ENCODE results near the gene GTF3C4. TPM values are rescaled to one million over a fixed set of nuclear protein-coding genes. Genes with fewer than 3 reads are reported as not detected.

The GTF3C4 gene
- total and polyA plus RNA-seq, 2 experiments from 2014 or later: 6.1 to 19.2 TPM

GRCh38 chr9:132637801-132638200, 32.5 kb upstream of the GTF3C4 start:
- Histone ChIP-seq H3K4me2 (no peak overlapping the region), H3K36me3 (replicated peaks; ENCODE audit: insufficient read depth, low read depth) (no peaks in the 10 kb centered on the region), H3K9me2 (replicated peaks; ENCODE audit: insufficient read depth) (no peaks in the 10 kb centered on the region), H4K20me1 (ENCODE audit: insufficient read depth, poor library complexity, severe bottlenecking) (no peaks in the 10 kb centered on the region), H3K27me3 (no peaks in the 10 kb centered on the region), H3K27ac (no peak overlapping the region), H3K4me1 (ENCODE audit: insufficient read depth) (no peaks in the 10 kb centered on the region), H3K9me3 (ENCODE audit: low read depth) (no peaks in the 10 kb centered on the region), H3K79me2 (no peaks in the 10 kb centered on the region), H2AFZ (no peak overlapping the region), H3K4me3 (no peak overlapping the region)
- 95% methylated on average over 12 of the region's 12 CpGs for WGBS (ENCODE audit: low lambda C conversion rate, missing lambda C conversion rate)
- no peak for DNase-seq (ENCODE audit: low spot score)
- TF ChIP-seq, protein P1, sequence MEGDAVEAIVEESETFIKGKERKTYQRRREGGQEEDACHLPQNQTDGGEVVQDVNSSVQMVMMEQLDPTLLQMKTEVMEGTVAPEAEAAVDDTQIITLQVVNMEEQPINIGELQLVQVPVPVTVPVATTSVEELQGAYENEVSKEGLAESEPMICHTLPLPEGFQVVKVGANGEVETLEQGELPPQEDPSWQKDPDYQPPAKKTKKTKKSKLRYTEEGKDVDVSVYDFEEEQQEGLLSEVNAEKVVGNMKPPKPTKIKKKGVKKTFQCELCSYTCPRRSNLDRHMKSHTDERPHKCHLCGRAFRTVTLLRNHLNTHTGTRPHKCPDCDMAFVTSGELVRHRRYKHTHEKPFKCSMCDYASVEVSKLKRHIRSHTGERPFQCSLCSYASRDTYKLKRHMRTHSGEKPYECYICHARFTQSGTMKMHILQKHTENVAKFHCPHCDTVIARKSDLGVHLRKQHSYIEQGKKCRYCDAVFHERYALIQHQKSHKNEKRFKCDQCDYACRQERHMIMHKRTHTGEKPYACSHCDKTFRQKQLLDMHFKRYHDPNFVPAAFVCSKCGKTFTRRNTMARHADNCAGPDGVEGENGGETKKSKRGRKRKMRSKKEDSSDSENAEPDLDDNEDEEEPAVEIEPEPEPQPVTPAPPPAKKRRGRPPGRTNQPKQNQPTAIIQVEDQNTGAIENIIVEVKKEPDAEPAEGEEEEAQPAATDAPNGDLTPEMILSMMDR (IDR thresholded peaks at IDR 0.05; ENCODE audit: poor library complexity): no peak
- TF ChIP-seq EZH2 (IDR thresholded peaks at IDR 0.05; ENCODE audit: borderline replicate concordance): no peak

DNA sequence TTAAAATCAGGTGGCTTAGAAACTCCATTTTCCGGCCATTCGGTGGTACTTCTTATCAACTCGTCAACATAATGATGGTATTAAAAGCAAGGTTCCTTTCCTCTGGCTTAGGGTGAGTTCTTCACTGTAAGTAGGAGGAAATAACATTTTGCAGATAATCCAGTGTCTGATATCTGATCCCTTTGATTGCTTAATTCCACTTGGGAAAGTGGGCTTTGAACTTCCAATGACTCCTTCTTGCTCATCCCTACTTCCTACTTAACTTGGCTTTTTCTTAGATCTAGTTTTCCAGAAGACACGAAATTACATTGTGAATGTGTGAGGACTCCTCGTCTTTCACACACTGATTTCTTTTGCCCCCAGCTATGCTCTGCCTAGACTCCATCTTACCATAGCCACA, 32.0 kb upstream of the GTF3C4 start:
- Histone ChIP-seq H3K27me3 (no peaks in the 10 kb centered on the region), H3K79me2 (no peaks in the 10 kb centered on the region), H3K4me3 (no peak overlapping the region), H3K4me2 (no peak overlapping the region), H2AFZ (no peak overlapping the region), H3K4me1 (ENCODE audit: insufficient read depth) (no peaks in the 10 kb centered on the region), H3K9me3 (ENCODE audit: low read depth) (no peaks in the 10 kb centered on the region), H4K20me1 (ENCODE audit: insufficient read depth, poor library complexity, severe bottlenecking) (no peaks in the 10 kb centered on the region), H3K27ac (no peak overlapping the region), H3K36me3 (replicated peaks; ENCODE audit: insufficient read depth, low read depth) (no peaks in the 10 kb centered on the region), H3K9me2 (replicated peaks; ENCODE audit: insufficient read depth) (no peaks in the 10 kb centered on the region)
- WGBS (ENCODE audit: low lambda C conversion rate, missing lambda C conversion rate): 63% methylated on average over 5 of the region's 5 CpGs
- TF ChIP-seq EZH2 (IDR thresholded peaks at IDR 0.05; ENCODE audit: borderline replicate concordance) (no peak), EZH2phosphoT487 (IDR thresholded peaks at IDR 0.05; ENCODE audit: low read depth, severe bottlenecking, unreplicated experiment) (no peak)
- TF ChIP-seq, protein P1 (IDR thresholded peaks at IDR 0.05; ENCODE audit: poor library complexity): no peak
- no peak for DNase-seq (ENCODE audit: low spot score)

DNA sequence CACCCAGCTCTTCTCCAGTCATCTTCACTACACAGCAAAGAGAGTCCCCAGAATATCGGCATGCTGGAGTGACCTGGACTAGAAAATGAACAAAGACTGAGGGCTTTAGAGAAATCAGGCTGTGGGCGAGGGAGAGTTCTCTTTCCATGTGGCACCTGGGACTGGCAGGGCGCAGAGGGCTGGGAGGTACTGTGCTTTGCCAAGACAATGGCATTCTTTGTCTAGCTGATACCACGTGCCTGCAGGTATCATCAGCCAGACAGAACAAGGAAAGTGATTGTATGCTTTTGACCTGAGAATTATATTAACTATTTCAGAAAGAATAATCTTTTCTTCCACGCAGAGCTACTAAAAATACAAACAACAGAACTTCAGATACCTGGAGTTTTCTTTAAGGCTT, 30.9 kb upstream of the GTF3C4 start:
- Histone ChIP-seq H2AFZ (no peak overlapping the region), H3K4me2 (no peak overlapping the region), H3K27me3 (no peaks in the 10 kb centered on the region), H3K9me2 (replicated peaks; ENCODE audit: insufficient read depth) (no peaks in the 10 kb centered on the region), H3K4me3 (no peak overlapping the region), H3K79me2 (no peaks in the 10 kb centered on the region), H3K9me3 (ENCODE audit: low read depth) (no peaks in the 10 kb centered on the region), H3K4me1 (ENCODE audit: insufficient read depth) (no peaks in the 10 kb centered on the region), H3K27ac (no peak overlapping the region), H4K20me1 (ENCODE audit: insufficient read depth, poor library complexity, severe bottlenecking) (no peaks in the 10 kb centered on the region), H3K36me3 (replicated peaks; ENCODE audit: insufficient read depth, low read depth) (no peaks in the 10 kb centered on the region)
- TF ChIP-seq EZH2 (IDR thresholded peaks at IDR 0.05; ENCODE audit: borderline replicate concordance) (no peak), EZH2phosphoT487 (IDR thresholded peaks at IDR 0.05; ENCODE audit: low read depth, severe bottlenecking, unreplicated experiment) (no peak)
- TF ChIP-seq, protein P1 (IDR thresholded peaks at IDR 0.05; ENCODE audit: poor library complexity): no peak
- no peak for DNase-seq (ENCODE audit: low spot score)
- WGBS (ENCODE audit: low lambda C conversion rate, missing lambda C conversion rate): 98% methylated on average over 5 of the region's 5 CpGs

DNA sequence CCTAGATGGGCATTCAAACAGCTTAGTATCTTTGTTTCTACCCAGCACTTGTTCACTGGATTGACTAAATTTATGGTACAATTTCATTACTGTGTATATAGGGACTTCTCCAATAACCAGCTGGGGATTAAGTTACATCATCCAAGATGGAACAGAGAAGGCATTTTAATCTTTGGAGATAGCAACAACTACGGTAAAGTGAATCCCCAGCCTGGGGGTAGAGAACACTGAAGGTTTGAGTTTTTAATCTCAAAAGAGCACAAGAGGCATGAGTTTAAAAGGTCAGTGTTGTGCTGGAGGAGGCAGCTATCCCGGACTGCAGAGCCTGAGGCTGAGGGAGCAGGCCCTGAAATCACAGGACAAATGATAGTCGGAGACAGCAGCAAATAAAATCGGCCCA, 29.0 kb upstream of the GTF3C4 start:
- TF ChIP-seq, protein P1 (IDR thresholded peaks at IDR 0.05; ENCODE audit: poor library complexity): no peak
- TF ChIP-seq EZH2 (IDR thresholded peaks at IDR 0.05; ENCODE audit: borderline replicate concordance) (no peak), EZH2phosphoT487 (IDR thresholded peaks at IDR 0.05; ENCODE audit: low read depth, severe bottlenecking, unreplicated experiment) (no peak)
- H3K36me3 ChIP-seq (replicated peaks; ENCODE audit: insufficient read depth, low read depth): no peaks in the 10 kb centered on the region

More for the DNA sequence above, 29.0 kb upstream of the GTF3C4 start:
- H3K4me1 ChIP-seq (ENCODE audit: insufficient read depth): no peaks in the 10 kb centered on the region
- H3K27ac ChIP-seq: peak overlapping the region; percentile 48
- no peak overlapping the region for H3K4me3 ChIP-seq
- no peaks in the 10 kb centered on the region for H3K9me3 ChIP-seq (ENCODE audit: low read depth)
- H3K9me2 ChIP-seq (replicated peaks; ENCODE audit: insufficient read depth): no peaks in the 10 kb centered on the region
- no peak for DNase-seq (ENCODE audit: low spot score)
- no peaks in the 10 kb centered on the region for H4K20me1 ChIP-seq (ENCODE audit: insufficient read depth, poor library complexity, severe bottlenecking)
- no peak overlapping the region for H3K4me2 ChIP-seq
- 59% methylated on average over 4 of the region's 4 CpGs for WGBS (ENCODE audit: low lambda C conversion rate, missing lambda C conversion rate)
- H2AFZ ChIP-seq: no peak overlapping the region
- H3K27me3 ChIP-seq: no peaks in the 10 kb centered on the region
- no peaks in the 10 kb centered on the region for H3K79me2 ChIP-seq

All from hepatocyte (in vitro differentiated cells).